Stimulated activated CD4-positive, alpha-beta T cell treated with anti-CD3 and anti-CD28 coated beads, Interleukin-12 subunit alpha, Interleukin-12 subunit beta, amount 100 ng/mL, for 24 hours (primary cell): Measurements from ENCODE around the gene ZNF446.
A peak's percentile ranks its signal among the peaks of the same experiment; 100 is the strongest.
"Not testable (repeated sequence)": the region's sequence is repeated elsewhere in the genome, so short reads cannot be mapped to it uniquely, and the experiment has no call there.

Experiments
- DNase-seq, 2 experiments: peaks; one replicate each; pipeline ENCODE4 v3.0.0-alpha.2; 2020; ENCODE audit warnings: low read depth in 2 of 2

Gene ZNF446

DNA sequence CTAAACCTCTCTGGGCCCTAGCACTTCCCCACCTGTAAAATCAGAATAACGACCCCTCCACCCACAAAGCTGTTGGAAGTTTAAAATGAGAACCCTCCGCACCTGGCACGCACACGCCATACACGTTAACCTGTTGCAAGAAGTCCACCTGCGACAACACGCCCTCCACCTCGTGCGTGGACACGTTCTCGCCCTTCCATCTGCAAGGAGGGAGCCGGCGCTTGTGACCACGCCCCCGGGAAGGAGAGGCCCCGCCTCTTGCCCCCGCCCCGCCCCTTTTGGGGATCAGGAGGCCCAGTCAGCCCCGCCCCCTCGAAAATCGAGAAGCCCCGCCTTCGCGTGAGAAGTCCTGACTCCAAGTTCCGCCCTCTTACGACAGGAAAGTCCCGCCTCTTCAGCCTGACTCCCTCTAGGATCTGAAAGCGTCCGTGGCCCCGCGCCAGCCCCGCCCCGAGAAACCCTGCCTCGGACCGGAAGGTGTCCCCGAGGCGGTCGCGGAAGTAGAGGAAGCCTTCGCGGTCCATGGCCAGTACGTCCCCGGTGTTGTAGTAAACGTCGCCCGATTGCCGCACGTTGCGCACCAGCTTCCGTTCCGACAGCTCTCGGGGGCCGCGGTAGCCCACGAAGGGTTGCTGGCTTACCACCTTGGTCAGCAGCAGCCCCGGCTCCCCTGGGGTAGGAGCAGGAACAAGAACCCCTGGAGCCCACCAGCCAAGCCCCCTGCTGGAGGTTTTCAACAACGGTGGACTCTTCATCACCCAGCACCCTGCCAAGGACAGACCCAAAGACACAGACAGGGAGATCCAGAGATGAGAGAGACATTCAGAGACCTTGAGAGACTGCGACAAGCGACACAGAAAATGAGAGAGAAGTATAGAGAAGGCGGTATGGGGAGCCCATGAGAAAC, 23.1 kb downstream of the ZNF446 start:
- DNase-seq, result peak; percentile 96 to 100

DNA sequence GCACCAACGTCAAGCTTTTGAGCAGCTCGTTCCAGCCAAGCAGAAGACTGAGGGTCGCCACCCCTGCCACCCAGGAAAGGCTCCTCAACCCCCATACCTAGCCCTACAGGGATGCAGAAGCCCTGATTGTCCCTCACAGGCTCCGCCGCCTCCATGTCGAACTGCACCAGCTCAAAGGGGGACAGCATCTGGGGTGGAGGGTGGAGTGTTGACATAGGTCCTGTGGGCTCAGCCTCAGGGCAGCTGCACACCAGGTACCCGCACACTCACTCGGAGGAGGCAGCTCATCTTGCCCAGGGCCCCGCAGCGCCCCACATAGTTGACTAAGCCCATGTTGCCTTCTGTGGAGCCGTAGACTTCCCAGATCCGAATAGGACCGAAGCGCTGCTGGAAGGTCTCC, 24.1 kb downstream of the ZNF446 start:
- no peak for DNase-seq

DNA sequence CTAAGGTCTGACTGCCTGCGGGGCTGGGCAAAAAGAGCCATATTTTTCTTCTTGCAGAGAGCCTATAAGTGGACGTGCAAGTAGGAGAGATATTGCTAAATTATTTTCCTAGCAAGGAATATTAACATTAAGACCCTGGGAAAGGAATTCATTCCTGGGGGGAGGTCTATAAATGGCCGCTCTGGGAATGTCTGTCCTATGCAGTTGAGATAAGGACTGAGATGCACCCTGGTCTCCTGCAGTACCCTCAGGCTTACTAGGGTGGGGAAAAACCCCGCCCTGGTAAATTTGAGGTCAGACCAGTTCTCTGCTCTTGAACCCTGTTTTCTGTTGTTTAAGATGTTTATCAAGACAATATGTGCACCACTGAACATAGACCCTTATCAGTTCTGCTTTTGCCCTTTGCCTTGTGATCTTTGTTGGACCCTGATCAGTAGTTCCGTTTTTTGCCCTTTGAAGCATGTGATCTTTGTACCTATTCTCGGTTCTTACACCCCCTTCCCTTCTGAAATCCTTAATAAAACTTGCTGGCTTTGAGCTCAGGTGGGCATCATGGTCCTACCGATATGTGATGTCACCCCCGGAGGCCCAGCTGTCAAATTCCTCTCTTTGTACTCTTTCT, 31.6 kb downstream of the ZNF446 start:
- DNase-seq, result not testable (repeated sequence)

DNA sequence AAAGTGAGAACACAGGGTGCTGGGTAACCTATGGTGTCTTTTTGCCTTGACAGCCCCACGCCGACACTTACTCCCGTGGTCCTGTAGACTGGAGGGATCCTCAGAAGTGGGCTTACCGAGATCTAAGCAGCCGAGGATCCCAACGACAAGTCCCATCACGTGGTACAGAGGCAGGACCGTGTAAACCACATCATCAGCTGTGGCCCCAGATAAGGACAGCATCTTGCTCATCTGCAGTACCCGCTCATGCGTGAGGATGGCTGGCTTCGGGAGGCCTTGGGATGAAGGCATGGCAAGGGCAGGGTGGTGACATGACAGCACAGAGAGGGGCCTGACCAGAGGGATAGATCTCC, 33.6 kb downstream of the ZNF446 start:
- no peak for DNase-seq

DNA sequence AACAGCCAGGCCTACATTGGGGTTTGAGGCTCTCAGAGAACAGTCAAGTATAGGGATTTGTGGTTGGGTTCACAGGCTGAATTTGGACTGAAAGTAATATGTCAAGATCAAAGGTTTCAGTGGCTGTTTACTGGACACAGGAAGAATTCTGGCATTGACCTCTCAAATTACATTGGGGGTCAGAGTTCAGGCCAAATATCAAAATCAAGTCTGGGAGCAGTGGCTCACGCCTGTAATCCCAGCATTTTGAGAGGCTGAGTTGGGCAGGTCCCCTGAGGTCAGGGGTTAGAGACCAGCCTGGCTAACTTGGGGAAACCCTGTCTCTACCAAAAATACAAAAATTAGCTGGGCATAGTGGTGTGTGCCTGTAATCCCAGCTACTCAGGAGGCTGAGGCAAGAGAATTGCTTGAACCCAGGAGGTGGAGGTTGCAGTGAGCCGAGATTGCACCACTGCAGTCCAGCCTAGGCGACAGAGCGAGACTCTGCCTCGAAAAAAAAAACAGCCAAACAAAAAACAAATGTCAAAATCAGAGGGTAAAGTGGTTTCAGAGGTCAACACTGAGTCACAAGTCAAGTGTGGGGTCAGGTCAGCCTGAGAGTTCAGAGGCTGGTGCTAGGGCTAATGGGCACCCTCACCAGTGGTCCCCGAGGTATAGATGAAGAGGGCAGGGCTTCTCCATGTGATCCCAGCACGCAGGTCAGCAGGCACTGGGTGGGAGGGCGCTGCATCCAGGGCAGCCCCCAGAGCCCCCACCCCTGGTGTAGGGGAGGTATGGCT, 34.1 kb downstream of the ZNF446 start:
- DNase-seq, result no peak

DNA sequence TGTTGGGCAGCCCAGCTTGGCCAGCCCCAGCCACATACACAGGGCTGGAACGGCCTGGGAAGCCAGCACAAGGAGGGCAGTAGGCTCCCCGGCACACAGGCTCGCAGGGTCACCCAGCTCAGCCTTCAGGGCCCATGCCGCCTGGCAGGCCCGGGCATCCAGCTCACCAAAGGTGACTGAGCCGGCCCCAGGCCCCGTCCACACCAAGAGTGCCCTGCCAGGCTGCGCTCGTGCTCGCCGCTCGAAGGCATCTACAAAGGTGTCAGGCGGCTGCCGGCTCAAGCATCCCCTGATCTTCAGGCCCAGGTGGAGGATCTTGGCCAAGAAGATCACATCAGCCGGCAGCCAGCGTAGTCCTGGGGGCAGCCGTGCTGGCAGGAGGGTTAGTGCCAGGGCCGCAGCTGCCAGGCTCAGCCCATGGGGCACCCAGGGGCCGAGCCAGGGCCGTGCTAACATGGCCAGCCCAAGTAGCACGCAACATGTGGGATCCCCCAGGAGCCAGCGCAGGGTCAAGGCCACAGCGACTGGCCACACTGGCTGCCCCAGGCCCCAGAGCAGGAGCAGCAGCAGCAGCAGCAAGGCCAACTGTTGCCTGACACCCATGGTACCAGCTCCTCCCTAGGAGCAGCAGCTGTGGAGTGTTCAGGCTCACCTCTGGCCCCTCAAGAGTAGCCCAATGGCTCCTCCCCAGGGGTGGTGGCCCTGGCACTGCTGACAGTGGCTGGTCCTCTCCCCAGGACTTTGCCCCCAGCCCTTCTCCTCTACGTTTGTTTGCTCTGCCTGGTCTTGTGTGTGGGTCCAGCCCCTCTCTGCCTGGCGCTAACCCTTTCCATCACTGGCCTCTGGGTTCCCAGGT, 35.4 kb downstream of the ZNF446 start, which contains the start of gene SLC27A5:
Gene SLC27A5, minus strand, starts transcription at position 640 of the 856 bp plus-strand sequence. Its CDS starts 37 bp downstream, at position 603.
- DNase-seq, result no peak

DNA sequence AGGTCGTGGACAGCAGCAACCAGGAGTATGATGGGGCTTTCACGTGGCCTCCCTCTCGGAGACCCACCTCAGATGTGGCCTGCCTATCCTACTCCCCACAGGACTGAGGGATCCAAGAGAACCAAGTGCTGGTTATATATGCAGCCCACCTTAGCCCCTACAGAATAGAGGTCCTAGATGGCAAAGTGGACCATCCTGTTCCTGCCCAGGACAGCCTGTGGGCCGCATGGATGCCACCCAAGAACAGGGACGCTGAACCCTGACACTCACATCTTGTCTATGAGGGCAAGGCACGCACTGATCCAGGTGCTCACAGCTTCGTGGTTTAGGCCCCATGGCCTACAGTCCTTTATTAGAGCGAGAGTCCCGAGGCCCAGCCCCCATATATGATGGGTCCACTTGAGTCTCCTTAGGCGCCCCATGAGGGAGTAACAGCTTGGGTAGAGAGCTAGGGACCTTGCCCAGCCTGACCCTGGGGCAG, 37.1 kb downstream of the ZNF446 start:
- no peak for DNase-seq

DNA sequence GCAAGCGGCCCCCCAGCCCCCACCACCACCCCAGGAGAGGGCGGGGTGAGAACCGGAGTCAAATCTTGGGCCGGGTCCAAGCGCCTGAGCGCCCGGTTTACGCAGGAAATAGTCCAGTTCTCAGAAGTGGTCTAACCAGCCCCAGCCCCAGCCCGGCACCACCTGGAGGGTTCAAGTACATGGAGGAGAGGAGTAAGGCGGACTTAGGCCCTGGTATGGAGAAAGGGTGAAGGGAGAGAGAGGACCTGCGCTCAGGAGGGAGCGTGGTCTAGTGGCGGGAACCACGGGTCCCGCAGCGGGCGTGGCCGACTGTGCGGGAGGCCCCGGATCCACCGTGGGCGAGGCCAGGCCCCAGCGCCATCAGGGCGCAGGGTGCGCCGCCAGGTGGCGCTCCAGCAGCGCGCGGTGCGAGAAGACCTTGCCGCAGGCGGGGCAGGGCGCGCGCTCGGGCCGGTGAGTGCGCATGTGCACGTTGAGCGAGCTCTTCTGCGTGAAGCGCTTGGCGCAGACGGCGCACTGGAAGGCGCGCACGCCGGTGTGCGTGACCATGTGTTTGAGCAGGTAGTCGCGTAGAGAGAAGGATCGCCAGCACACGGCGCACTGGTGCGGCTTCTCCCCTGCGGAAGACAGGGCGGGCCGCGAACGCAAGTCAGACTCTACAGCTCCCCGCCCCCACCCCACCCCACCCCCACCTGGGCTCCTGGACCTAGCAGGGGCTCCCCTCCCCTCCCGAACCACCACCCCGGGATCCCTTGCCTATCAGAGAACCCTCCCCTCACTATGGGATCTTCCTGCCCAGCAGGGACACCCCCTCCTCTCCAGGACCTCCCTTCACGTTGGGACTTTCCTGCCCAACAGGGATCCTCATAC, 37.8 kb downstream of the ZNF446 start:
- DNase-seq, result peak; percentile 87 to 95

DNA sequence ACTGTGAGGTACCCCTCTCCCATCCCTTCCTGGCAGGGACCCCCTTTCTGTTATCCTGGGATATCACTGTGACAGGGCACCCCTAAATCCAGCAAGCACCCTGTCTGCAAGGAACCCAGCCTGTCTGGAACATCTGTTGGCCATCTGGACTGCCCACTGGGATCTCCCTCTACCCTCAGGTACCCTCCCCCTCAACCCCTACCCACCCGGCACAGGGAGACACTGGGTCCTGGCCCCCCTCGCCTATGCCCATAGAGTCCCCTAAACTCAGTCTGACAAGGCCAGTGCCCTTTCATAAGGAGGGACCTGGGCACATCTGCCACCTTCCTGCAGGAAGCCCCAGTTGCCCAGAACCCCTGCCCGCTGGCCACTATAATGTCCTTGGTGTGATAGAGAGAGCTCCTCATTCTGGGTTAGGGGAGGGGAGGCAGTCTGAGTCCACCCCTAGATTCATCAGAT, 38.4 kb downstream of the ZNF446 start:
- DNase-seq, result no peak

DNA sequence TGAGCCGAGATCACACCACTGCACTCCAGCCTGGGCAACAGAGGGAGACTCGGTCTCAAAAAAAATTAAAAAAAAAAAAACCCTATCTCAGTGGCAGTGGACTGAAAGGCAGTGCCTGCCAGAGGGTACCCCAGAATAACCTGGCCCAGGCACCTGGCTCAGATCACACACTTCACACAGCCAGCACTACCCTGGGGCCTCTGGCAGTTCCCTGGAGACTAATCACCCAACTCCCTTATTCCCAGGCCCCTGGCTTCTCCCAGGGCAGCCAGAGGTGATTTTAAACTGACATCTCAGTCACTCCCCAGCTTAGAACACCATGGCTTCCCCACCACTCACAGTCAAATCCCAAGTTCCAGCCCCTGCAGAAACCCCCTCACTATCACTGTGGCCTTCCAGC, 39.1 kb downstream of the ZNF446 start:
- no peak for DNase-seq

DNA sequence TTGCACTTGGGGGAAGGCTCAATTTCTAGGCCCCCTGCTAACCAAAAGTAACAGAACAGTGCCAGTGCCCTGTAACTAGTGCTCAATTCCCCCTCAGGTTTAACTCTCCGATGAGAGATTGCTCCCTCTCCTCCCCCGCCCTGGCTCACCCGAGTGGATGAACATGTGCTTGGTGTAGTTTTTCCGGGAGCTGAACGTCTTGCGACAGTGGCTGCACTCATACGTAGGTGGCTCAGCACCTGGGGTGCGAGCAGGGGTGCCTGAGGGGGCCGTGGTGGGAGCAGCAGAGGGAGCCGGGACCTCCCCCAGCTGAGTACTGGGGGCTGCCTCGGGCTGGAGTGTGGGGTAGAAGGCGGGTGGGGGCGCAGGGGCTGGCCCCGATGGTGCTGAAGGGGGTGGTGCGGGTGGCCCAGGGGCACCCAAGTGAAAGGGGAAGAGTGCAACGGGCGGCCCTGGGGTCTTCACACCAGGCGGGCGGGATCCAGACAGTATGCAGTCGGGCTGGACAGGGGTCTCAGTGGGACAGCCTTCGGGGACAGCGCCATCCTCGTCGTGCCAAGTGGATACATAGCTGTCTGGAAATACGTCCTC, 40.2 kb downstream of the ZNF446 start:
- no peak for DNase-seq

DNA sequence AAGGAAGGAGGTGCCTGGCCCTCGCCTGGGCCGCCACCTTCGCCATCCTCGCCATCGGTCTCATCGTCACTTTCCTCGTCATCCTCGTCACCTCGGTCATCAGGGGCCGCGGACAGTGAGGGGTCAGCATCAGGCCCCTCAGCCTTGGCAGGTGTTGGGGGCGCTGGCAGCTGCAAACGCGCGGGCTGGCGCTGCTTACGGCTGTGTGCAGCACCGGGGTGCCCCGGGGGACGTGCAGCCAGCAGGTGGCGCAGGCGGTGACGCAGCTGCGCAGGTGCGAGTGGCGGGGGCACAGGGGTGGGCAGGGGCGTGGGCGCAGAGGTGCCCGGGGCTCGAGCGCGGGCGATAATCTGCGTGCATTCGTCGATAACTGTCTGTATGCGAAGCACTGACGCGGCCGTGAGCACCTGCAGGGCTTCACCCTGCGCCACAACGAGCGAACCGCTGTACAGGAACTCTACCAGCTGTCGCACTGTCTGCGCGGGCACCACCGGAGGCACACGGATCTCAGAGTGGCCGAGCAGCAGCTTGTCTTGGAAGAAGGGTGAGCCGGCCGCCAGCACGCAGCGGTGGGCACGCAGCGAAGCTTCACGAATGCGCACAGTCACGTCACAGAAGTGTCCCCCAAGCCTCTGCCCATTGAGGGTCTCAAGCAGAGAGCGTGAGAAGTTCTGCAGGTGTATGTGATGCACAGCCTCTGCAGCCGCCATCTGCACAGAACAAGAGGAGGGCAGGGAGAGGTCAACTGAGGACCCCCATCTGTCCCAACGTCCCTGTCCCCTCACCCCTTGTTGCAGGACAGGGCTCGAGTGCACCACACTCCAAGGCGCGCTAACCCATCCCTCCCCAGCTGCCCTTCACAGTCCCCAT, 41.0 kb downstream of the ZNF446 start:
- no peak for DNase-seq

DNA sequence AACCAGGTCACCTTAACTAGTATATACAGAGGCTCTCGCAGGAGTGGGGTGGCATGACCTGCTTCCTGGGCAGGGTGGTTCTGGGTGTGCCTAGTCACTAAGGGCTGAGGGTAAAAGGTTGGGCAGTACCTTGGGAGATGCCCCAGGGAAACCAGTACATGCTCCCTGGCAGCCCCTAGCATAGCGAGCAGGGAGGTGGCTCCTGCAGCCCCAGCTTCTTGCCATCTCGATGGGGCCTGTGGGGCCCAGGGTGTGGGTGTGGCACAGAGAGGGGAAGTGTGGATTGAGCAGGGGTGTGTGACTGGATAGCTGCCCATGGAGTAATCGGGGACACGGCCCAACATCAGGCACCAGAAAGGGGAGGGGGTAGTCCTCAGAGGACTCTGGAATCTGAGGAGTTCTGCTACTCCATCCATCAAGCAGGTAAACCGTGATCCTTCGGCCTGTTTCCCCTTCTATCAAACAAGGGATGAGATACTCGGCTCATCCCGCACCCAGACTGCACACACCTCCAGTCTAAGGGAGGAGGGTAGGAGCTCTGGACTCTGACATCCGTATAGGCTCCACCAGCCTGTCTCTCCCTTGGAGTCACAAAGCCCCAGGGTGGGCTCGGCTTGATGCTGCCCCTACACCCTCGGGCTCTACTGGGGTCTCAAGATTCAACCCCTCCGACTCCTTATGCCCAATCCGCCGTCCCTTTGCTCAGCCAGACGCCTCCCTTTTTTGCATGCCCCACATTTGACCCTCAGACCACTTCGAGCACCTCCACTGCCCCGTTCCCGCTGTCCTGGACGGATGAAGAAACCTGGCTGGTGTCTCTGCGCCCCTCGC, 42.3 kb downstream of the ZNF446 start:
- no peak for DNase-seq

DNA sequence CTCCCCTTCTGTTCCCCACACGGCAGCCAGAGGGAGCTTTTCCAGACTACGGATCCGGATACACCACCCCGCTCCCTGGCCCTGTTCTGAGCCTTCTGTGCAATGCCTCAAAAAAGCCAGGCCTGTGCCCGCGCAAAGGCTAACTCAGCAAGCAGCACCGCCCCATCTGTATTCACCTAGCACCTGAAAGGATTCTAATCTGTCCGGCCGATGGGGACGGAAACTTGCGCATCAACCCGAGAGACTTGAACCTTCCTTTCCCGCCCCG, 42.9 kb downstream of the ZNF446 start:
- DNase-seq, result peak; percentile 26 to 40

DNA sequence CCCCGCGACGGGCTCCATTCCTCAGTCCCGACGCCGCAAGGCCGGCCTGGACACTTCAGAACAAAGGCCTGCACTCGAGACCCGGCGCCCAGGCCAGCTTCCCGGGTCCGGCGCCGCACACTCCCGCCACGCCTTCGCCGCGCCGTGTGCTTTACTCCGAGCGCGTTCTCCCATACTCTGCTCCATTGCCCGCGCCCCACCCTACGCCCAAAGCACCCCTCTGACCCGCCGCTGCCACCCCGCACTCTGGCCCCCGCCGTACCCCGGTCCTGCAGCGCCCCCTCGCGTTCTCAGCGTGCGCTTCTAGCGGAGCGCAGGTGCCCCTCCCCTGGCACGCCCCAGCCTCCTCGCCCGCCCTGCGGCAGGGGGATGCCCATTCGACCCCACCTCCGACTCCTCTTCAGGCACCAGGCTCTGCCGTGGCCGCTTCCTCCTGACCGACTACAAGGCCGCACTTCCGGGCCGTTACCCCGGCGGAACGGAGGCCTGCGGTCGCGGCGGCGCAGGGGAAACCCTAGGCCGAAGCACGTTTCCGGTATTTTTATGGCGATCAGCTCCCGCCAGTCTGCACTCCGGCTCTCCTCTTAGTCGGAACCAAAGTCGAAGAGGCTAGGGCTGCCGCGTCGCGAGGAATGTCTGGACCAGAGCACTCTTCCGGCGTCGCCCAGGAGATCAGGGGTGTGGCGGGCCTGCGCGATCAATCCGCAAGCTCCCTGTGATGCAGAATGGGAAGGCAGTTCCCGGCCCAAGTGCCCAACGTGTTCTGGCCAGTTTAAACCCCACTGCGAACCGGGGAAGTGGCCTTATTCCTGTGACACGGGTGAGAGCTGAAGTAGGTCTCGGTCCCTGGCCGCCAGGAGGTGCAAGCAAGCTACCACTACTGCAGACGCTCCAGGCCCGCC, 43.5 kb downstream of the ZNF446 start, which contains the start of gene ZBTB45:
Gene ZBTB45, minus strand, starts transcription at position 456 of the 902 bp plus-strand sequence. CDS start 2,137 bp downstream, outside the sequence.
- DNase-seq, result peak; percentile 84 to 87

DNA sequence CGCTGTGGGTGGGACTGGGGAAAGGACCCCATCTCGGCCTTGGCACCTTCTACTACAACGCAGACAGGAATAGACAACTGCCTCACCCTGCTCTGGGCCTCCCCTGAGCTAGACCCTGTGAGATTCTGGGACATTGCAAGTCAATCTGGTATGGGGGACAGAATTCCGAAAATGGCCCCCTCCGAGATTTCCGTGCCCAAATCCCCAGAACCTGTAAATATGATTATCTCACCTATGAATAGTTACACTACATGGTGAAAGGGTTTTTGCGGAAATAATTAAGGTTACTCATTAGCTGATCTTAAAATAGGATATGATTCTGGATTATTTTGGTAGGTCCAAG, 44.1 kb downstream of the ZNF446 start:
- DNase-seq, result no peak

DNA sequence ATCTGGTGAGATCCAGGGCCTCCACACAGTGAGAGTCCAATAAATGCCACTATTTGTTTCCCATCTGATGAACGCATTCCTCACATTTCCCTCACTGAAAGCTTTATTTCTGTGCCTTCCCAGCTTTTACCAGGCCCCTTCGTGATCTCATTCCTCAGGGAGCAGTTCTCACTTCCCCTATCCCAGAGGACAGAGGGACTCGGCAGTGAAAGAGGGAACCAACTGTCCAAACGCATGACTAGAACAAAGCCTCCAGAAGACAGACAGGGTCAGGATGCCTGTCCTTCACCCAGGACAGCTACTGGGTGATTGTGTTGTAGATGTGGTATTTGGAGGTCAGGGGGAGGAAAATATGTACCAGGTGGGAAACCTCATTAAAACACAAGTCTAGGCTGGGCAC, 45.5 kb downstream of the ZNF446 start:
- no peak for DNase-seq
